Activated T-helper 1 cell treated with anti-CD3 and anti-CD28 coated beads, Interleukin-12 subunit alpha, Interleukin-12 subunit beta, Interleukin-2, Interleukin-4 antibody, amounts not matched to agents 30 ng/mL and 10 ng/mL and 1 ng/mL, durations not matched to agents 14 hours and 24 hours and 36 hours (primary cell): ENCODE data around the gene TM7SF2. TPM values are rescaled to one million over a fixed set of nuclear protein-coding genes. Genes with fewer than 3 reads are reported as not detected.

Experiments
- DNase-seq: peaks from one replicate; pipeline ENCODE4 v3.0.0; 2021; ENCODE audit warnings: low spot score
- H3K27ac Mint-ChIP-seq: one replicate; pipeline ENCODE4 v1.8.0; 2021; ENCODE audit warnings: mild to moderate bottlenecking, mixed read lengths
- H3K27me3 Mint-ChIP-seq: one replicate; pipeline ENCODE4 v1.8.0; 2022; ENCODE audit warnings: mild to moderate bottlenecking, moderate library complexity, mixed read lengths; ENCODE audit not compliant: insufficient read depth
- H3K36me3 Mint-ChIP-seq: one replicate; pipeline ENCODE4 v1.8.0; 2021; ENCODE audit warnings: low read depth, mixed read lengths
- H3K4me1 Mint-ChIP-seq: one replicate; pipeline ENCODE4 v1.8.0; 2021; ENCODE audit warnings: low read depth, mixed read lengths
- H3K4me3 Mint-ChIP-seq: one replicate; pipeline ENCODE4 v1.8.0; 2021; ENCODE audit warnings: mild to moderate bottlenecking, moderate library complexity, mixed read lengths
- H3K9me3 Mint-ChIP-seq: one replicate; pipeline ENCODE4 v1.8.0; 2021; ENCODE audit warnings: mixed read lengths
- intact Hi-C: fragments of 100-400 bp; cut with micrococcal nuclease; formaldehyde crosslinking; loops from one replicate; pipeline ENCODE4 v1.15.1; 2024
- total RNA-seq: library from RNA; stranded (reverse); gene quantifications from 2 replicates; pipeline ENCODE4 v1.2.3, GENCODE V29; 2022

TM7SF2 gene
- total RNA-seq, 1 donor from 2014 or later, result 32.2 TPM

DNA sequence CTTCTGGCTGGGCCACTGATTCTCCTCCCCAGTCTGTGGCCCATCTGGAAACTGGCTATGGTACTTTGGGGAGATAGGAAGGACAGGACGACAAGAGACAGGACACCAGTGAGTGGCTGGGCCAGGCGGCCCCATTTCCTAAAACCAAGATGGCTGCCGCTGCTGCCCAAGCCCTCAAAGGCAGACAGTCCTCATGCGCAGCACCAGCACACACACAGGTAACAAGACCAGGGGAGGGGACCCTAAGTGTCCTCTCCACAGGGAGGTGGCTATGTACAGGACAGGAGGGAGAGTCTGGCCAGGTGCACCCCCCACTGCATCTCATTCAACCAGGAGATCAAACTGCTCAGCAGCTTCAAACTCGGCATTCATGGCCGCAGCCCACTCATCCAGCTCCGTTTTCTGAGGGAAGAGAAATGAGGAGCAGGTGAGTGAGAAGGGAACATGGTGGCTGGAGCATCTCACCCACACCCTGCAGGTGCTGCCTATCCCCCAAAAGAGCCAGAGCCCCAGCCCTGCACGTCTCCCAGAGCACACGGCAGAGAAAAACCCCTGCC, 32.8 kb upstream of the TM7SF2 start:
- H3K36me3 Mint-ChIP-seq, result peaks cover 43% of the 10 kb centered on the region
- no peaks in the 10 kb centered on the region for H3K9me3 Mint-ChIP-seq
- no peak for DNase-seq
- peak overlapping the region; percentile 17 for H3K4me3 Mint-ChIP-seq
- no peaks in the 10 kb centered on the region for H3K27me3 Mint-ChIP-seq
- intact Hi-C loops, result loop anchor here (1.0 kb wide), 4 partner anchors 10 to 66 kb away; partner anchors contain the start of genes SAC3D1 and SNX15
- peaks cover 60% of the 10 kb centered on the region for H3K4me1 Mint-ChIP-seq
- H3K27ac Mint-ChIP-seq, result peak overlapping the region; percentile 71

DNA sequence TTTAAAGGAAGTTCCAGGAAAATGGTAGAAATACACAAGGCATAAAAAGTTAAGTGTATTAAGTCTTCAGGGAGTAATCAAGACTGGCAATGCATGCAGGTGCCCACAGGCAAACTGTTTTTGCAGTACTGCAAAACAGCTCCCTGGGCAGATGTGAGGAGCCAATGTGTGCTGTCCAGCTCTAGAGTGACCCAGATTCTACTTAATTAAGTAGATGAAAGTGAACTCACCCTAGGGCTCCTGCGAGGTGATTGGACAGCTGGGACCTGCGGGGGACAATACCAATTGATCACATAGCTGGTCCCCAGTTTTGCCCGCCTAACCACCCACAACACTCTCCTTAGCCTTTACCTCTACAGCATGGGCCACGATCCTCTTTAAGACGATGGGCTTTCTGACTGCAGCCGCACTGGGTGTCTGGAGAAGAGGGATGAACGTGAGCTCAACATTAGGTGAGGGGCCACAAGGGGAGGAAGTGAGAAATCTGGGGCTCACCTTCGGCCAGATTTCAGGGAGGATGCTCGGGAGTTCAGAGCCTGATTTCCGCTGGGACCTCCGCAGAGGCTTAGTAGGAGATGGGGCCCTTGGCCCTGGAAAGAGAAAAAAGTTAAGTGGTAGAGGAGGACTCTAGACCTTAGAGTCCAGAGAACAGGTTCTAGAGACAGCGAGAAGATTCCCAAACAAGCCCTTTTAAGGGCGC, 28.4 kb upstream of the TM7SF2 start:
- H3K4me1 Mint-ChIP-seq, result peaks cover 66% of the 10 kb centered on the region
- peak overlapping the region; percentile 97 for H3K27ac Mint-ChIP-seq
- H3K27me3 Mint-ChIP-seq, result no peaks in the 10 kb centered on the region
- intact Hi-C loops, result no loop called here
- peaks cover 34% of the 10 kb centered on the region for H3K36me3 Mint-ChIP-seq
- peak overlapping the region; percentile 98 for H3K4me3 Mint-ChIP-seq
- no peaks in the 10 kb centered on the region for H3K9me3 Mint-ChIP-seq
- no peak for DNase-seq

- no peaks in the 10 kb centered on the region for H3K9me3 Mint-ChIP-seq
These were observed 27.7 kb upstream of the TM7SF2 start, which contains the start of the genes CDCA5 and ZFPL1 for GRCh38 chr11:65083834-65084597. TSS of gene CDCA5 (minus strand) at chr11:65084040. CDS start at chr11:65083978, 62 bp downstream. TSS of gene ZFPL1 (plus strand) at chr11:65084222. CDS start at chr11:65084699, 477 bp downstream.

DNA sequence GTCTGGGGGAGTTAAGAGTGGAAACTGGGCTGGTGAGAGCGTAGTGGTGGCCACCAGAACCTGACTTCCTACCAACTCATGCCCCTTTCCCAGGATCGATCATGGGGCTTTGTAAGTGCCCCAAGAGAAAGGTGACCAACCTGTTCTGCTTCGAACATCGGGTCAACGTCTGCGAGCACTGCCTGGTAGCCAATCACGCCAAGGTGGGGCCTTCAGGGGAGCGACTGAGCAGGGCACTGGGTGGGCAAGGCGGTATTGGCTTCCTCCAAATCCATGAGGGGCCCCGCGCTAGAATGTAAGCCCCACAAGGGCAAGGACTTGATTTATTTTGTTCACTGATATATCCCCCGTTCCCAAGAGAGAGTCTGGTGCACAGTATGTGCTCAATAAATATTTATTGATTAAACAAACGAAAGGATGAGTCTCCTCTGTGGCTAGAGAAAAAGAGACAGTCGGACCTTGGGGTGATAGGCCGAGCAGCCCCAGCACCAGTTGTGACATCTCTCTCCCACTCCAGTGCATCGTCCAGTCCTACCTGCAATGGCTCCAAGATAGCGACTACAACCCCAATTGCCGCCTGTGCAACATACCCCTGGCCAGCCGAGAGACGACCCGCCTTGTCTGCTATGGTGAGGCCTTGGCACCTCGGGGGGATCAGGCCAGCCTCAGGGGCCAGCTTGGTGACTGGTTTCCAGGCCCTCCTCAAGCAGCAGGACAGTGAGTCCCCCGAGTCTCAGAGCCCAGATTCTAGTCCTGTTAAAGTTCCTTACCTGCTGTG, 26.9 kb upstream of the TM7SF2 start:
- DNase-seq, result no peak
- no peaks in the 10 kb centered on the region for H3K9me3 Mint-ChIP-seq
- peak overlapping the region; percentile 98 for H3K4me3 Mint-ChIP-seq
- intact Hi-C loops, result loop anchor here (1.0 kb wide), 12 partner anchors 12 to 274 kb away; partner anchors contain the start of genes ATG2A, EHD1, FAU and MEN1
- peaks cover 56% of the 10 kb centered on the region for H3K4me1 Mint-ChIP-seq
- H3K36me3 Mint-ChIP-seq, result peaks cover 40% of the 10 kb centered on the region
- H3K27ac Mint-ChIP-seq, result peak overlapping the region; percentile 97
- no peaks in the 10 kb centered on the region for H3K27me3 Mint-ChIP-seq

More at GRCh38 chr11:65083834-65084597, 27.7 kb upstream of the TM7SF2 start, which contains the start of the genes CDCA5 and ZFPL1:
- DNase-seq, result peak; percentile 96
- intact Hi-C loops, result loop anchor here (1.0 kb wide), 12 partner anchors 12 to 274 kb away; partner anchors contain the start of genes ATG2A, EHD1, FAU and MEN1
- Mint-ChIP-seq H3K36me3 (peaks cover 34% of the 10 kb centered on the region), H3K4me1 (peaks cover 59% of the 10 kb centered on the region), H3K27me3 (no peaks in the 10 kb centered on the region), H3K4me3 (peak within 1 kb of the TSS; percentile 98), H3K27ac (peak within 1 kb of the TSS; percentile 97)

- H3K4me1 Mint-ChIP-seq, result peaks cover 53% of the 10 kb centered on the region
- intact Hi-C loops, result no loop called here
- no peak for DNase-seq
- peak overlapping the region; percentile 98 for H3K4me3 Mint-ChIP-seq
- no peaks in the 10 kb centered on the region for H3K9me3 Mint-ChIP-seq
- peaks cover 38% of the 10 kb centered on the region for H3K36me3 Mint-ChIP-seq
- H3K27ac Mint-ChIP-seq, result peak overlapping the region; percentile 20
- H3K27me3 Mint-ChIP-seq, result no peaks in the 10 kb centered on the region
These were observed 26.2 kb upstream of the TM7SF2 start for GRCh38 chr11:65085446-65085845.

GRCh38 chr11:65086809-65087208, 24.9 kb upstream of the TM7SF2 start:
- peak overlapping the region; percentile 39 for H3K4me3 Mint-ChIP-seq
- intact Hi-C loops, result no loop called here
- H3K4me1 Mint-ChIP-seq, result peaks cover 41% of the 10 kb centered on the region
- no peak for DNase-seq
- no peaks in the 10 kb centered on the region for H3K9me3 Mint-ChIP-seq
- no peak overlapping the region for H3K27ac Mint-ChIP-seq
- H3K27me3 Mint-ChIP-seq, result no peaks in the 10 kb centered on the region
- H3K36me3 Mint-ChIP-seq, result peaks cover 29% of the 10 kb centered on the region

DNA sequence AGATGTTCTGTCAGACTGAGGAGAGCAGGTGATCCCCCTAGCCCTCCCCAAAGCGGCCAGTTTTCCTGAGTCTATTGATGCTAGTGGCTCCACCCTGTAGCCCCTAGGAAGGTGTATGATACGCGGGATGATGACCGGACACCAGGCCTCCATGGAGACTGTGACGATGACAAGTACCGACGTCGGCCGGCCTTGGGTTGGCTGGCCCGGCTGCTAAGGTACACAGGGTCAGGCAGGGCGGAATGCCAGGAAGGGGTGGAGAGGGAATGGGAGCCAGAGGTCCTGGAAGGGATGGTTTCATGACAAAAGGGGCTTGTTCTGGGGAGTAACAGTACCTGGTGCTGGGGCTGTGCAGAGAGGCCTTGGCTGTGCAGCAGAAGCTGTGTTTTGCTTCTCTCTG, 24.5 kb upstream of the TM7SF2 start:
- Mint-ChIP-seq H3K9me3 (no peaks in the 10 kb centered on the region), H3K36me3 (peaks cover 29% of the 10 kb centered on the region), H3K4me1 (peaks cover 37% of the 10 kb centered on the region), H3K4me3 (no peak overlapping the region), H3K27ac (no peak overlapping the region), H3K27me3 (no peaks in the 10 kb centered on the region)
- no peak for DNase-seq
- intact Hi-C loops, result no loop called here

GRCh38 chr11:65087827-65088226, 23.8 kb upstream of the TM7SF2 start:
- H3K4me3 Mint-ChIP-seq, result no peak overlapping the region
- intact Hi-C loops, result no loop called here

DNA sequence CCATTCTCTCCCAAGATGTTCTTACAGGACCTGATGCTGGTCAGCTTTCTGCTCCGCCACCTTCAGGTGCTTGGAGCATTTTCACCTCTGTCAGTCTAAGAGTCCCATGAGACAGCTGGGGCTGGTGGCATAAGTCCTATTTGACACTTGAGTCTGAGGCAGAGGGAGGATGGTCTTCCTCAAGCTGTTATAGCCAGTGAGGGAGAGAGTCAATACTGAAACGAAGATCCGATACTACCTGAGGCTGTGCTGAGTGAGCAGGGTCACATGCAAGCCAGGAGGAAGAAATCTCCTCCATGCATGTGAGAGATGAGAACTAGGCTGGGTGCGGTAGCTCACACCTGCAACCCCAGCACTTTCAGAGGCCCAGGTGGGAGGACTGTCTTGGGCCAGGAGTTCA, 22.1 kb upstream of the TM7SF2 start:
- Mint-ChIP-seq H3K4me3 (no peak overlapping the region), H3K36me3 (peaks cover 22% of the 10 kb centered on the region), H3K9me3 (no peaks in the 10 kb centered on the region), H3K27me3 (no peaks in the 10 kb centered on the region), H3K4me1 (peaks cover 13% of the 10 kb centered on the region), H3K27ac (no peak overlapping the region)
- no peak for DNase-seq
- intact Hi-C loops, result no loop called here

More at GRCh38 chr11:65087827-65088226, 23.8 kb upstream of the TM7SF2 start:
- Mint-ChIP-seq H3K27me3 (no peaks in the 10 kb centered on the region), H3K36me3 (peaks cover 26% of the 10 kb centered on the region), H3K27ac (no peak overlapping the region), H3K4me1 (peaks cover 31% of the 10 kb centered on the region), H3K9me3 (no peaks in the 10 kb centered on the region)
- no peak for DNase-seq

- H3K4me3 Mint-ChIP-seq, result no peak overlapping the region
- intact Hi-C loops, result no loop called here
- H3K27ac Mint-ChIP-seq, result no peak overlapping the region
- DNase-seq, result no peak
- peaks cover 5% of the 10 kb centered on the region for H3K4me1 Mint-ChIP-seq
- H3K27me3 Mint-ChIP-seq, result no peaks in the 10 kb centered on the region
- H3K9me3 Mint-ChIP-seq, result no peaks in the 10 kb centered on the region
- H3K36me3 Mint-ChIP-seq, result peaks cover 21% of the 10 kb centered on the region
These were observed 21.0 kb upstream of the TM7SF2 start for GRCh38 chr11:65090628-65091027.

GRCh38 chr11:65095427-65095826, 16.2 kb upstream of the TM7SF2 start:
- Mint-ChIP-seq H3K36me3 (peaks cover 5% of the 10 kb centered on the region), H3K4me3 (peak overlapping the region; percentile 91), H3K27me3 (no peaks in the 10 kb centered on the region), H3K4me1 (peaks cover 11% of the 10 kb centered on the region), H3K9me3 (no peaks in the 10 kb centered on the region), H3K27ac (peak overlapping the region; percentile 94)
- no peak for DNase-seq
- intact Hi-C loops, result no loop called here
